ENCODE measurements around the gene ANGPTL4.
"Not testable (repeated sequence)": the region's sequence is repeated elsewhere in the genome, so short reads cannot be mapped to it uniquely, and the experiment has no call there.

ANGPTL4 gene

GRCh38 chr19:8334458-8335342, 29.3 kb upstream of the ANGPTL4 start:
- DNase-seq (ENCODE audit: low read depth), result no peak

DNA sequence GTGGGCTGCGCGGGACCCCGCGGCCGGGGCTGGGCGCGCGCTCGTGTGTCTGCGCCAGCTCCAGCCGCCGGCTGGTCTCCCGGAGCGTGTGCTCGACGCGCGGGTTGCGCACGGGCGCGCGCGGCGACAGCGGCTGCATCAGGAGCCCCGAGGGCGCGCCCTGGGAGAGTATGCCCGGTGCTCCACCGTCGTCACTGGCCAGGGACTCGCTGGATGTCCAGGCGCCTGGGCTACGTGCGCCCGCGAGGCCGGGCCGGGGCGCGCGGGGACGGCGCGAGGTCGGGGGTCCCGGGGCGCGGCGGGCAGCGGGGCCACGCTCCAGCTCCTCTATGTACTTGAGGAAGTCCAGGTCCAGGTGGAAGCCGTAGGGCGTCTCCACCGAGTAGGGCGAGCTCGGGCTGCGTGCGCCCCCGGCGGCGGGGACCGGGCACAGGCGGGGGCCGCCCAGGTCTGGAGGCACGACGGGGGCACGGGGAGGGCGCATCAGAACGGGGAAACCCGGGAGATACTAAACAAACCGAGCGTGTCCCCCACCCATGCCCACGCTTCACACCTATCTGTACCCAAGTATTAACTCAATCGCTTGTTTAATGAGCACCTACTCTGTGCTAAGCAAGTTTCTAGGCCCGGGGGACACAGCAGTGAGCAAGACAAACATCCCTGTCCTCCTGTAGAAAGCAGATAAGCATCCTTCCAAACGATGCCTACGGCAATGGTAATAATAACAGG, 28.4 kb upstream of the ANGPTL4 start:
- DNase-seq (ENCODE audit: low read depth), result no peak

- no peak for DNase-seq (ENCODE audit: low read depth)
Observed at GRCh38 chr19:8336072-8336569, 27.8 kb upstream of the ANGPTL4 start.

DNA sequence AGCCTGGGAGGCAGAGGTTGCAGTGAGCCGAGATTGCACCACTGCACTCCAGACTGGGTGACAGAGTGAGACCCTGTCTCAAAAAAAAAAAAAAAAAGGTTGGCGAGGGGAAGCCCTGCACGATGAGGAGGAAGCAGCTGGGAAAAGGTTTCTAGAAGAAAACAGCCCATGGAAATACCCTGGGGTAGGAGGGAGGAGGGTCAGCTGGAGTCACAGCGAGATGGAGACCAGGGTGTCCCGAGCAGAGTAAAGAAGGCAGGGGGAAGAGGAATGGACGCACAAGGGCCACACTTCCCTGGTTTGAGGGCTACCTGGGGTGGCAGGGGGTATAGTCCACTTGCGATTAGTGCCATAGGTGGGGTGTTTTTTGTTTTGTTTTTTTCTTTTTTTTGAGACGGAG, 27.3 kb upstream of the ANGPTL4 start:
- no peak for DNase-seq (ENCODE audit: low read depth)

- no peak for DNase-seq (ENCODE audit: low read depth)
Observed at GRCh38 chr19:8337728-8338127, 26.2 kb upstream of the ANGPTL4 start.

- no peak for DNase-seq (ENCODE audit: low read depth)
Observed at GRCh38 chr19:8338835-8339234, 25.1 kb upstream of the ANGPTL4 start.

DNA sequence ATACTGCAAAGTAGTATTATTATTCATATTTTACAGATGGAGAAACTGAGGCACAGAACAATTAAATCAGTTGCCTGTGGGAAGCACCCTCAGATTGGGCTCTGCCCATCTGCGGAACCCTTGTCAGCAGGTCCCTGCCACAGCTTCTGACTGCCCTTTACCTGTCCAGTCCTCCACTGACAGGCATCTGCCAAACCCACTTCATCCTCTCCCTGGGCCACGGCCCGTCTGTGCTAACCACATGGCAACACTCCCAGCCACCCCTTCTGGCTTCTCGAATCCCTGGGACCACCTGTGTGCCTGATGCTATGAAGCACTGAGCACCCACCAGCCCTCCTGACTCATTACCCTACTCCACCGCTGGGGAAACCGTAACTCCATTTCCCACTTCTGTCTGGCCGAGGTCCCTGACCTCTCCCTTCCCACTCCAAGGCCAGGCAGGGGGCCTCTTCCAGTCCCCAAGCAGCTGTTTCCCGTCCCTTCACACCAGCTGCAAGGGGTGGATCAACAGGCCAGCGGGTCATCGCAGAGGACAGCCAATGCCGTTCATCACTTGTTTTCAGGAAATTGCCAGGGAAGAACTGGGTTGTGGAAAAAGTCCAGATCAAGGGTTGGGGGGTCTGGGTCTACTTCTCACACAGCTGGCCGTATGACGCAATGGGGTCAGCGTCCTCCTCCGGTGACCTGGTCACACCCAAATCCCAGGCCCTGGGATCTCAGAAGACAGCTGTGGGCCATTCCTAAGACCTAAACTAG, 23.4 kb upstream of the ANGPTL4 start:
- DNase-seq (ENCODE audit: low read depth), result no peak

- DNase-seq (ENCODE audit: low read depth), result not testable (repeated sequence)
Observed at GRCh38 chr19:8341504-8341903, 22.5 kb upstream of the ANGPTL4 start.

GRCh38 chr19:8342316-8342683, 21.7 kb upstream of the ANGPTL4 start:
- DNase-seq (ENCODE audit: low read depth), result no peak

- peak; percentile 88 for DNase-seq (ENCODE audit: low read depth)
Observed at GRCh38 chr19:8342684-8343482, 21.1 kb upstream of the ANGPTL4 start, which contains the start of gene KANK3. Gene KANK3 (minus strand): TSS chr19:8343262. CDS start chr19:8337828, 5,434 bp downstream.

DNA sequence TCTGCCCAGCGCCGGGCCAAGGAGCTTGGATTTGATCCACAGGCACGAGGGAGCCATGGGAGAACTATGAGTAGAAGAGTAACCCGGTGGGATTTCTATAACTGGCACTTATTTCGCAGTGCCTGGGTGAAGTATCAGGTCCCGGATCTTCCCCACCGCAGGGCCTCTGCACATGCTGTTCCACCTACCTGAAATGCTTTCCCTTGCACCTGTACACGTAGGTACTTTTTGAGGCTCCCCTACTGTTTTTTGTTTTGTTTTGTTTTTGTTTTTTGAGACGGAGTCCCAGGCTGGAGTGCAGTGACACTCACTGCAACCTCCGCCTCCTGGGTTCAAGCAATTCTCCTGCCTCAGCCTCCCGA, 20.5 kb upstream of the ANGPTL4 start:
- no peak for DNase-seq (ENCODE audit: low read depth)

DNA sequence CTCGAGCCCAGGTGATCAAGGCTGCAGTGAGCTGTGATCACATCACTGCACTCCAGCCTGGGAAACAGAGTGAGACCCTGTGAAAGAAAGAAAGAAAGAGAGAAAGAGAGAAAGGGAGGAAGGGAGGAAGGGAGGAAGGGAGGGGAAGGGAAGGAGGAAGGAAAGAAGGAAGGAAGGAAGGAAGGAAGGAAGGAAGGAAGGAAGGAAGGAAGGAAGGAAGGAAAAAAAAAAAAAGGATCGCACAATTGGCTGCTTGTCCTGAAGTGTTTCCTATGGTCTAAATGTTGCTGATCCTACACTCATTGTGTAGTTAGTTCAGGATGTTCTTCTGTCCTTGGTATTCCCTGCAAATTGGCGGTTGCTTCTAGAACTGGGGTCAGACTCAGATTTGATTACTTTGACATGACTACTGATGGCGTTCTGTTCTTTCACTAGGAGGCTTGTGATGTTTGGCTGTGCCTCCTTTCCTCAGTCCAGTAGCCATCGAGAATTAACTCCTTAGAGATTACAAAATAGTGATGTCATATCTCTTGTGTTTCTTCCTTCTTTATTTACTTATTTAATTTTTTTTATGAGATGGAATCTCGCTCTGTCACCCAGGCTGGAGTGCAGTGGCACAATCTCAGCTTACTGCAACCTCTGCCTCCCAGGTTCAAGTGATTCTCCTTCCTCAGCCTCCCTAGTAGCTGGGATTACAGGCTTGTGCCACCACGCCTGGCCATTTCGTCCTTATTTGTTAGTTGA, 14.2 kb upstream of the ANGPTL4 start:
- not testable (repeated sequence) for DNase-seq (ENCODE audit: low read depth)

DNA sequence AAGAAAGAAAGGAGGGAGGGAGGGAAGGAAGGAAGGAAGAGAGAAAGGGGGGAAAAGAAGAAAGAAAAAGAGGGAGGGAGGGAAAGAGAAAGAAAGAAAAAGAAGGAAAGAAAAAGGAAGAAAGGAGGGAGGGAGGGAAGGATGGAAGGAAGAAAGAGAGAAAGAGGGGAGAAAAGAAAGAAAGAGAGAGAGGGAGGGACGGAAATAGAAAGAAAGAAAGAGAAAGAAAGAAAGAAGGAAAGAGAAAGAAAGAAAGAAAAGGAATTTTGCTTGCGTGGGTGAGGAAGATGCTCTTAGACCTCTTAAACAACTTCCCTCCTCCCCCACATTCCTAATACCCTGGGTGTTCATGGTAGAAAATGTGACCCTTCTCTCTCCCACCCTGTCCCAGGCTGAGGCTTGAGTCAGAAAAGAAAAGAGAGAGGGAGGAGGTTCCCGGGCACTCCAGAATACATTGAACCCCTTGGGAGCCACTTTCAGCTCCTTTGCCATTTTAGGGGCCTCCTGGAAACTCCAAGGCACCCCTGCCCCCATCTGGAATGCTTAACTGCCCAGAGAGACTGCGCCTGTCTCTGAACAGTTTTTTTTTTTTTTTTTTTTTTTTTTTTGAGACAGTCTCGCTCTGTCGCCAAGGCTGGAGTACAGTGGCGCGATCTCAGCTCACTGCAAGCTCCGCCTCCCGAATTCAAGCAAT, 11.7 kb upstream of the ANGPTL4 start:
- no peak for DNase-seq (ENCODE audit: low read depth)

DNA sequence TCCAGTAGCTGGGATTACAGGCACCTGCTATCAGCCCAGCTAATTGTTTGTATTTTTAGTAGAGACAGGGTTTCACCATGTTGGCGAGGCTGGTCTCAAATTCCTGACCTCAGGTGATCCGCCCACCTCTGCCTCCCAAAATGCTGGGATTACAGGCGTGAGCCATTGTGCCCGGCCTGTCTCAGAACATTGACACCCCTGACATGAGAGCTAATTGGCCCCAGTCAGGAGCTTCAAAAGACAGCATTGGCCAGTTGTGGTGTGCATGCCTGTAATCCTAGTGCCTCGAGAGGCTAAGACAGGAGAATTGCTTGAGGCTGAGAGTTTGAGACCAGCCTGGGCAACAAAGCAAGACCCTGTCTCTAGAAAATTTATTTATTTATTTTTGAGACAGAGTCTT, 11.1 kb upstream of the ANGPTL4 start:
- not testable (repeated sequence) for DNase-seq (ENCODE audit: low read depth)

- DNase-seq (ENCODE audit: low read depth), result no peak
Observed at GRCh38 chr19:8355631-8356402, 8.1 kb upstream of the ANGPTL4 start.

- DNase-seq (ENCODE audit: low read depth), result no peak
Observed at GRCh38 chr19:8357007-8357521, 6.9 kb upstream of the ANGPTL4 start.

- DNase-seq (ENCODE audit: low read depth), result no peak
Observed at GRCh38 chr19:8358948-8359347, 5.0 kb upstream of the ANGPTL4 start.

DNA sequence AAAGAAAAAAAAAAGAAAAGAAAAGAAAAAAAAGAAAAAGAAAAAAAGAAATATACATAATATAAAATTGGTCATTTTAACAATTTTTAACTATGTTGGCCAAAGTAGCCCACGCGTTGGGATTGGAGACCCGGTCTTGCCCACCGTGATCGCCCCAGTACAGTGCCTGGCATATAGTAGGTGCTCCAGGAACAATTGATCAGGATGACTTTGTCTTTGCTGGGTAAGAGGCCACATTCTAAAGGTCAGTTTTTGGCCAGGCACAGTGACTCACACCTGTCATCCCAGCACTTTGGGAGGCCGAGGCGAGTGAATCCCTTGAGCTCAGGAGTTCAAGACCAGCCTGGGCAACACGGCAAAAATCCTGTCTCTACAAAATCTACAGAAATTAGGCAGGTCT, 3.8 kb upstream of the ANGPTL4 start:
- no peak for DNase-seq (ENCODE audit: low read depth)
